HG03159 (cell line): ENCODE results near the gene CABCOCO1.

ENCODE experiments used
- ATAC-seq: cut with Tn5 transposase; IDR thresholded peaks from one replicate; pipeline ENCODE4 v1.9.1; 2021; ENCODE audit warnings: mild to moderate bottlenecking, moderate library complexity; ENCODE audit not compliant: unreplicated experiment

CABCOCO1 gene

GRCh38 chr10:61779950-61780659 lies 117.4 kb downstream of the CABCOCO1 start:
- ATAC-seq = no peak

GRCh38 chr10:61780732-61781131 lies 118.0 kb downstream of the CABCOCO1 start:
- no peak for ATAC-seq

GRCh38 chr10:61781969-61782403 lies 119.3 kb downstream of the CABCOCO1 start:
- ATAC-seq = no peak

- ATAC-seq = no peak
Observed at GRCh38 chr10:61784354-61785133, 121.8 kb downstream of the CABCOCO1 start.

- ATAC-seq = no peak
Observed at GRCh38 chr10:61785473-61786105, 122.9 kb downstream of the CABCOCO1 start.

- ATAC-seq = peak; percentile 99
Observed at GRCh38 chr10:61786728-61787127, 124.0 kb downstream of the CABCOCO1 start.

- ATAC-seq = no peak
Observed at GRCh38 chr10:61787170-61787569, 124.4 kb downstream of the CABCOCO1 start.

GRCh38 chr10:61789031-61789430 lies 126.3 kb downstream of the CABCOCO1 start:
- ATAC-seq = no peak

- no peak for ATAC-seq
Observed at GRCh38 chr10:61791216-61791615, 128.5 kb downstream of the CABCOCO1 start.

GRCh38 chr10:61792097-61792716 lies 129.5 kb downstream of the CABCOCO1 start:
- ATAC-seq = no peak

GRCh38 chr10:61792921-61793320 lies 130.2 kb downstream of the CABCOCO1 start:
- no peak for ATAC-seq

- ATAC-seq = no peak
Observed at GRCh38 chr10:61793760-61794703, 131.3 kb downstream of the CABCOCO1 start.

GRCh38 chr10:61795147-61795546 lies 132.4 kb downstream of the CABCOCO1 start:
- no peak for ATAC-seq

- peak; percentile 57 for ATAC-seq
Observed at GRCh38 chr10:61795551-61795950, 132.8 kb downstream of the CABCOCO1 start.

- ATAC-seq = no peak
Observed at GRCh38 chr10:61796785-61797184, 134.1 kb downstream of the CABCOCO1 start.

- no peak for ATAC-seq
Observed at GRCh38 chr10:61797304-61798153, 134.8 kb downstream of the CABCOCO1 start.

GRCh38 chr10:61798713-61799112 lies 136.0 kb downstream of the CABCOCO1 start:
- ATAC-seq = no peak

GRCh38 chr10:61801484-61801883 lies 138.8 kb downstream of the CABCOCO1 start:
- ATAC-seq = no peak

- no peak for ATAC-seq
Observed at GRCh38 chr10:61803269-61803668, 140.5 kb downstream of the CABCOCO1 start.
